ENCODE measurements around the gene ELL.

ELL gene

DNA sequence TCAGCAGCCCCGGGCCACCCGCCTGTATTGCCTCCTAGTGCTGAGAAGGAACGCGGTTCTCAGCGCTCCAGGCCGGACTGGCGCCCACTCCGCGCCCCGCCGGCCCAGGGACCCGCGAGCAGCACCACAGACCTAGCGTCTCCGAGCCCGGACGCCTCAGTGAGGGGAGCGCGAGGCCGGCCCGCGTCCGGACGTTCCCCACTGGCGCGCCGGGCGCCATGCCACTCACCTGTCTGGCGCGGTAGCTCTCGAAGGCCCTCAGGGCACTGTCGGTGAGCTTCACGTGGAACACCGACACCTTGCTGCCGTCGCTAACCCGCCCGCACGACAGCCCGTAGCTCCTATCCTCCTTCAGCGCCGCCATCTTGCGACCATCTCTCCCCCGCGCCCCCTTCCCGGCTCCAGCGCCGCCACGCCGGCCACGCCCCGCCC lies at the start of gene ELL:
Gene ELL (minus strand): TSS at position 379 of the 432 bp plus-strand sequence. CDS start 15 bp downstream, at position 364.
- Histone ChIP-seq H3K4me2 (ENCODE audit: low read length) (peak within 1 kb of the TSS; percentile 83), H3K27me3 (ENCODE audit: low read depth, low read length) (no peaks in the 10 kb centered on the region), H2AFZ (ENCODE audit: low read depth, low read length) (peak within 1 kb of the TSS; percentile 33; the same call in 1 of the 2 replicates), H3K4me3 (ENCODE audit: low read length) (peak within 1 kb of the TSS; percentile 85), H3K27ac (ENCODE audit: low read length) (peak within 1 kb of the TSS; percentile 82), H3K9ac (ENCODE audit: low read length) (peak within 1 kb of the TSS; percentile 91), H3K36me3 (replicated peaks; ENCODE audit: low read depth, low read length) (peaks cover 6% of the 10 kb centered on the region), H4K20me1 (ENCODE audit: insufficient read depth, low read length) (peaks cover 35% of the 10 kb centered on the region), H3K9me3 (ENCODE audit: insufficient read depth, low read length) (no peaks in the 10 kb centered on the region), H3K4me1 (ENCODE audit: low read length) (peaks cover 26% of the 10 kb centered on the region), H3K79me2 (ENCODE audit: low read length) (peaks cover 51% of the 10 kb centered on the region)
- no peak for TF ChIP-seq EZH2phosphoT487 (IDR thresholded peaks at IDR 0.05; ENCODE audit: low read depth)
- TF ChIP-seq, protein P1, sequence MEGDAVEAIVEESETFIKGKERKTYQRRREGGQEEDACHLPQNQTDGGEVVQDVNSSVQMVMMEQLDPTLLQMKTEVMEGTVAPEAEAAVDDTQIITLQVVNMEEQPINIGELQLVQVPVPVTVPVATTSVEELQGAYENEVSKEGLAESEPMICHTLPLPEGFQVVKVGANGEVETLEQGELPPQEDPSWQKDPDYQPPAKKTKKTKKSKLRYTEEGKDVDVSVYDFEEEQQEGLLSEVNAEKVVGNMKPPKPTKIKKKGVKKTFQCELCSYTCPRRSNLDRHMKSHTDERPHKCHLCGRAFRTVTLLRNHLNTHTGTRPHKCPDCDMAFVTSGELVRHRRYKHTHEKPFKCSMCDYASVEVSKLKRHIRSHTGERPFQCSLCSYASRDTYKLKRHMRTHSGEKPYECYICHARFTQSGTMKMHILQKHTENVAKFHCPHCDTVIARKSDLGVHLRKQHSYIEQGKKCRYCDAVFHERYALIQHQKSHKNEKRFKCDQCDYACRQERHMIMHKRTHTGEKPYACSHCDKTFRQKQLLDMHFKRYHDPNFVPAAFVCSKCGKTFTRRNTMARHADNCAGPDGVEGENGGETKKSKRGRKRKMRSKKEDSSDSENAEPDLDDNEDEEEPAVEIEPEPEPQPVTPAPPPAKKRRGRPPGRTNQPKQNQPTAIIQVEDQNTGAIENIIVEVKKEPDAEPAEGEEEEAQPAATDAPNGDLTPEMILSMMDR (IDR thresholded peaks at IDR 0.05; ENCODE audit: low read depth, low read length): no peak

DNA sequence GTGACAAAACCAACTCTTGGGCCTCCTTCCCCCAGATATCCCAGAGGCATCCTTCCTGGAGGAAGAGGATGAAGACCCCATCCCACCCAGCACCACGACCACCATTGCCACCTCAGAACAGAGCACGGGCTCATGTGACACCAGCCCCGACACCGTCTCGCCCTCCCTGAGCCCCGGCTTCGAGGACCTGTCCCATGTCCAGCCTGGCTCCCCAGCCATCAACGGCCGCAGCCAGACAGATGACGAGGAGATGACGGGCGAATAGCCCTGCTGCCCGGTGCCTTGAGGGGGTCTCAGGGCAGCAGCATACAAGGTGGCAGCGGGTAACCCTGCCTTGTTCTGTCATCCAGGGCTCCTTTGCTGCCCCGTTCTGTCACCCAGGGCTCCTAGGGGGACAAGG lies 46.5 kb upstream of the ELL start:
- Histone ChIP-seq H3K4me2 (ENCODE audit: low read length) (no peak overlapping the region), H3K9ac (ENCODE audit: low read length) (no peak overlapping the region), H2AFZ (ENCODE audit: low read depth, low read length) (no peak overlapping the region), H3K79me2 (ENCODE audit: low read length) (peaks cover 18% of the 10 kb centered on the region), H3K4me1 (ENCODE audit: low read length) (peaks cover 12% of the 10 kb centered on the region), H3K9me3 (ENCODE audit: insufficient read depth, low read length) (no peaks in the 10 kb centered on the region), H3K36me3 (replicated peaks; ENCODE audit: low read depth, low read length) (peaks cover 41% of the 10 kb centered on the region), H3K4me3 (ENCODE audit: low read length) (no peak overlapping the region), H3K27me3 (ENCODE audit: low read depth, low read length) (no peaks in the 10 kb centered on the region), H3K27ac (ENCODE audit: low read length) (no peak overlapping the region), H4K20me1 (ENCODE audit: insufficient read depth, low read length) (peaks cover 11% of the 10 kb centered on the region)
- TF ChIP-seq, protein P1 (IDR thresholded peaks at IDR 0.05; ENCODE audit: low read depth, low read length): no peak
- TF ChIP-seq EZH2phosphoT487 (IDR thresholded peaks at IDR 0.05; ENCODE audit: low read depth): no peak

DNA sequence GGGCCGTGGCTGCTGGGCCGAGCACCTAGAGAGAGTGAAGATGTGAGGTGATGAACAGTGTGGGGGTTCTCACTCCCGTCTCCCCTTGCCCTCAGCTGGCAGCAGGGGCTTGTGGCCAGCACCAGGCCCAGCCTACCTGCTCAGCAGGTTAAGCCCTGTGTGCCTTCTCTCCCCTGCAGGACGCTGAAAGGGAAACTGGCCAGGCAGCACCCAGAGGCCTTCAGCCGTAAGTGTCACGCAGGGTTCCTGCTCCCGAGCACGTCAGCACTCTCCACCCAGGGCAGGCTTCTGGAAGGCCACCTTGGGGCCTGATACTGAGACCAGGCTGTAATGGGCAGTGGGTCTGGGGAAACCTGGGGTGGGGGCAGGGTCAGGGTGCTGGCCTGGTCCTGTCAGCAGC lies 45.1 kb upstream of the ELL start:
- no peak overlapping the region for H3K4me3 ChIP-seq (ENCODE audit: low read length)
- no peak overlapping the region for H2AFZ ChIP-seq (ENCODE audit: low read depth, low read length)
- no peak overlapping the region for H3K27ac ChIP-seq (ENCODE audit: low read length)
- no peaks in the 10 kb centered on the region for H3K9me3 ChIP-seq (ENCODE audit: insufficient read depth, low read length)
- peaks cover 4% of the 10 kb centered on the region for H3K79me2 ChIP-seq (ENCODE audit: low read length)
- no peak overlapping the region for H3K9ac ChIP-seq (ENCODE audit: low read length)
- peaks cover 38% of the 10 kb centered on the region for H3K36me3 ChIP-seq (replicated peaks; ENCODE audit: low read depth, low read length)
- no peaks in the 10 kb centered on the region for H3K27me3 ChIP-seq (ENCODE audit: low read depth, low read length)
- TF ChIP-seq EZH2phosphoT487 (IDR thresholded peaks at IDR 0.05; ENCODE audit: low read depth): no peak
- TF ChIP-seq, protein P1 (IDR thresholded peaks at IDR 0.05; ENCODE audit: low read depth, low read length): no peak
- peaks cover 3% of the 10 kb centered on the region; the same call in 1 of the 2 replicates for H3K4me1 ChIP-seq (ENCODE audit: low read length)
- no peaks in the 10 kb centered on the region for H4K20me1 ChIP-seq (ENCODE audit: insufficient read depth, low read length)
- H3K4me2 ChIP-seq (ENCODE audit: low read length): no peak overlapping the region

DNA sequence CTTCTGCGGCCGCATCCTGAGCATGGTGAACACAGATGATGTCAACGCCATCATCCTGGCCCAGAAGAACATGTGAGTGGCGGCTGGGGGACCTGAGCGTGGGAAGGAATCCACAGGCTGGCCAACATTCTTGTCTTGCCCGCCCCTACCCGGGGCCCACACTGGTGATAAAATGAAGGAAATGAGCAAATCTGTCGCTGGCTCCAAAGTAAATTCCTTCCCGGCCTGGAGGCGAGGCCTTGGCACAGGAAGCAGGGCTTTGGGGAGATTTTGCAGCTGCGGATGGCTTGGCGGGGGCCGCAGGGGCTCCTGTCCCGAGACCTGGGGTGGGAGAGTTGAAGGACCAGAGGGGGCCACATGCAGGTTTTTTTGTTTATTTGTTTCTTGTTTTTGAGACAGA lies 40.2 kb upstream of the ELL start:
- Histone ChIP-seq H3K36me3 (replicated peaks; ENCODE audit: low read depth, low read length) (peaks cover 26% of the 10 kb centered on the region), H3K27me3 (ENCODE audit: low read depth, low read length) (no peaks in the 10 kb centered on the region), H3K9ac (ENCODE audit: low read length) (no peak overlapping the region), H3K27ac (ENCODE audit: low read length) (no peak overlapping the region), H3K79me2 (ENCODE audit: low read length) (peaks cover 37% of the 10 kb centered on the region), H3K4me2 (ENCODE audit: low read length) (no peak overlapping the region), H4K20me1 (ENCODE audit: insufficient read depth, low read length) (no peaks in the 10 kb centered on the region), H2AFZ (ENCODE audit: low read depth, low read length) (no peak overlapping the region), H3K9me3 (ENCODE audit: insufficient read depth, low read length) (no peaks in the 10 kb centered on the region), H3K4me1 (ENCODE audit: low read length) (peaks cover 11% of the 10 kb centered on the region), H3K4me3 (ENCODE audit: low read length) (no peak overlapping the region)
- TF ChIP-seq, protein P1 (IDR thresholded peaks at IDR 0.05; ENCODE audit: low read depth, low read length): no peak
- TF ChIP-seq EZH2phosphoT487 (IDR thresholded peaks at IDR 0.05; ENCODE audit: low read depth): no peak
